GM18526 (cell line): ENCODE results near the gene SYNJ2.

Source experiments
- POLR2A ChIP-seq: IDR thresholded peaks from 3 replicates; pipeline ENCODE4 v1.6.1; 2011; ENCODE audit not compliant: insufficient read length; ENCODE audit errors: extremely low read depth

SYNJ2 gene

DNA sequence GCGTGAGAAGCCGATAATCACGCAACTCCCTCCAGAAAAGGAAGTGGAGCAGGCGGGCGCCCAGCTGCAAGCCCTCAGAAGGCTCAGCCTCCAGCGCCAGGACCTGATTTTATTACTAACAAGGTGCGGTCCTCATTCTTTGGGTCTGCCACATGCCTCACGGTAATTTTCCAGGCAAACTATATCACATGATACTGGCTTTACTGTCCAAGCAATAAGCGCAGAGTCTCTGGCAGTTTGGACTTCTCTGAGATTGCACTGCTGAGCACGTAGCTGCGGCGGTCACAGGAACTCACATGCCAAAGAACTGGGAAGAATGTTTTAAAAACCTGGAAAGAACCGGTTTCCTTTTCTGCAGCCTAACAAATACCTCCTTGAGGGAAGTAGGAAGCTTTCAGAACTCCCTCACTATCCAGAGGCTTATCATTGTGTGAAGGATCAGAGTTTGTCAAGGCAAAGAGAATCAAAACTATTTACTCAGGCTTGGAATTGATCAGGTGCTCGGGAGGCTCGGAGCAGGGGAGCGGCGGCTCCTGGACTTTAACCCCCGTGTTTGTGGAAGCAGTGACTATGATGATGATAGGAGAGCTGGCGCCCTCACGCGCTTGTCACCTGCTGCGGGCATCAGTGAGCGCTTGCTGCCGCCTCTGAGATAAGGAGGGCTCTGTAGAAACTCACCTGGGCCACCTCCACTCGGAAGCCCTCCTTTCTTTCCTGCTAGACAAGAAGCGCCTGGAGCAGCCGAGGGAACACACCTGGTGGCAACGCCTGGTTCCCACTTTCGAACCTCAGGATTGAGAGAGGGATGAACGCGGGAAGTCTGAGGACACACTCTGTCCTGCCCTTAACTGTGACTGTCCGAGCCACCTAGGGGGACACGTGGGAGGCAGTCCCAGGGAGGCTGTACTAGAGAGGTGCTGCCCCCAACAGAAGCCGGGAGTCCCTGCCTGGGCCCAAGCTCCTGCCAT lies 27.2 kb upstream of the SYNJ2 start:
- TF ChIP-seq POLR2A, result no peak

DNA sequence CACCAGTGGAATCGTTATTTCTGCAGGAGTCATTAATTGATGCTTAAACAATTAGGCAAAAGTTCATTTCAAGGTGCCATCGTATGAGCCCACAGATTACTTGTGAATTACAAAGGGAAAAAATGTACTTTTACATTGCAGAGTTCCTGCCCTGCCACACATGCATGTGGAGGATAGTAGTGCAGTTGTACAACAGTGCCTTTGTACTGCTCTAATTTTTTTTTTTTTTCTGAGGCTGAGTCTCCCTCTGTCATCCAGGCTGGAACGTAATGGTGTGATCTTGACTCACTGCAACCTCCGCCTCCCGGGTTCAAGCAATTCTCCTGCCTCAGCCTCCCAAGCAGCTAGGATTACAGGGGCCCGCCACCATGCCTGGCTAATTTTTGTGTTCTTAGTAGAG lies 26.0 kb upstream of the SYNJ2 start:
- TF ChIP-seq POLR2A, result no peak

GRCh38 chr6:157956171-157956730 lies 25.4 kb upstream of the SYNJ2 start:
- no peak for TF ChIP-seq POLR2A

DNA sequence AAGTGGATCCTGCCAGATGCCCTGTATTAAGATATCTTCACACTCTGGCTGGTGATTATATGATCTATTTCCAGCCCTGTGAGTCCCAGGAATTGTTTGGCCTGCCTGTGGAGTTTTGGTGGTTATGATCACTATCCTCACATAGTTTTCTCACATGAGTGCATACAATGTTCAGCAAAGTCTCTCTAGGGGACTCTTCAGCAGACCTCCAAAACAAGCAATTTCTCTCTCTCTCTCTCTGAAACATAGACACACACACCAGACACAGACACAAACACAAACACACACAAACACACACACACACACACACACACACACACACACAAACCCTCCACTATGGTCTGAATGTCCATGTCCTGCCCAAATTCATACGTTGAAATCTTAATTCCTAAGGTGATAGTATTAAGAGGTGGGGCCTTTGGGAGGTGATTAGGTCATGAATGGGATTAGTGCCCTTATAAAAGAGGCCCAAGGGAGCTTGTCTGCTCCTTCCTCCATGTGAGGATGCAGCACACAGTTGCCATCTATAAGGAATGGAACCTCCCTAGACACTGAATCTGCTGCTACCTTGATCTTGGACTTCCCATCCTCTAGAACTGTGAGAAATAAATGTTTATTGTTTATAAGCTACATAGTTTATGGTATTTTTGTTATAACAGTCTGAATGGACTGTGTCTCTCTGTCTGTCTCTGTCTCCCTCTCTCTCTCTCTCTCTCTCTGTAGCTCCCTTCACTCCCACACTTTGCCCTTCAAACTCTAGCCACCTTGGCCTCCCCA lies 22.0 kb upstream of the SYNJ2 start:
- no peak for TF ChIP-seq POLR2A

DNA sequence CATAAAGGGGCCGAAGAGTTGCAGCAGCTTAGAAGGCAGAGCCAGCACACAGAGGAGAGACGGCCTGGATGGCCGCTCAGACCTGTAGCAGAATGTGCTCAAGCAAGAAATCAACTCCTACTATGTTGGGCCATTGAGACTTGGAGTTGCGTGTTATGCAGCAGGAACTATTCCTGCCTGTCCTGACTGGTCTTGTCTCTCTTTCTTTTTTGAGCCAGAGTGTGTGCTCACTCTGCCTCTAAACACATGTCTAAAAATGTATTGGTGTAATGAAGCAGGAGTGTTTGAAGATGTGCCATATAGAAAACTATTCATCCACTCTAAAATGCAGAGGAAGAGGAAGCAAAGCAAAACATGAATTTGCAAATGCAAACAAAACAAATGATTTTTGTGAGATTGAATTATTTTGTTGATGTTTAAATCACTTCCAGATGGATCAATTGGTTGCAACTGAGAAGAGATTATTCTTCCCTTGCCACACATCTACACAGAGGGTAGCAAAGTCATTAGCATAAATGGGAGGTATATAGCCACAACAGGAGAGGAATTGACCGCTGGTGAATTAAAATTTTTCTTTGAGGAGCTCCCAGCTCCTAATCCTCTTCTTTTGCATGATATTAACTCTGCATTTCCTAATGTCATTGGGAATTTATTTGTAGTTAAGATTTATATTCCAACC lies 20.4 kb upstream of the SYNJ2 start:
- no peak for TF ChIP-seq POLR2A

DNA sequence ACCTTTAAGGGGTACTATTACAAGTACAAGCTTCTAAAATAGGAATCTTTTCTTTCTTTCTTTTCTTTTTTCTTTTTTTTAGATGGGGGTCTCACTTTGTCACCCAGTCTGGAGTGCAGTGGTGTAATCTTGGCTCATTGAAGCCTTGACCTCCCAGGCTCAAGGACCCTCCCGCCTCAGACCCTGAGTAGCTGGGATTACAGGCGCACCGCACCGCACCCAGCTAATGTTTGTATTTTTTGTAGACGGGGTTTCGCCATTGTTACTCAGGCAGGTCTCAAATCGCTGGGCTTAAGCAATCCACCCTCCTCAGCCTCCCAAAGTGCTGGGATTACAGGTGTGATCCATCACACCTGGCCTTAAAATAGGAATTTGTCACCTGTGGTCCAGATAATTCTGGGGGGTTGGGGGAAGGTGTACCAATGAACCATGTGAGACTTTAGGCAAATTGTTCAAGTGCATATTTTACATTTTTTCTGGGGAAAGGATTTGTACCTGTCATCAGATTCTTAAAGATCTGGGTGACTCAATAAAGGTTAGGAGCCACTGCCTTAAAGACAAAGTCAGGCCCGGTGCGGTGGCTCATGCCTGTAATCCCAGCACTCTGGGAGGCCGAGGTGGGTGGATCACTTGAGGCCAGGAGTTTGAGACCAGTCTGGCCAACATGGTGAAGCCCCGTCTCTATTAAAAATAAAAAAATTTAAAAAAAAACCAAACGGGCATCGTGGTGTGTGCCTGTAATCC lies 19.7 kb upstream of the SYNJ2 start:
- no peak for TF ChIP-seq POLR2A

DNA sequence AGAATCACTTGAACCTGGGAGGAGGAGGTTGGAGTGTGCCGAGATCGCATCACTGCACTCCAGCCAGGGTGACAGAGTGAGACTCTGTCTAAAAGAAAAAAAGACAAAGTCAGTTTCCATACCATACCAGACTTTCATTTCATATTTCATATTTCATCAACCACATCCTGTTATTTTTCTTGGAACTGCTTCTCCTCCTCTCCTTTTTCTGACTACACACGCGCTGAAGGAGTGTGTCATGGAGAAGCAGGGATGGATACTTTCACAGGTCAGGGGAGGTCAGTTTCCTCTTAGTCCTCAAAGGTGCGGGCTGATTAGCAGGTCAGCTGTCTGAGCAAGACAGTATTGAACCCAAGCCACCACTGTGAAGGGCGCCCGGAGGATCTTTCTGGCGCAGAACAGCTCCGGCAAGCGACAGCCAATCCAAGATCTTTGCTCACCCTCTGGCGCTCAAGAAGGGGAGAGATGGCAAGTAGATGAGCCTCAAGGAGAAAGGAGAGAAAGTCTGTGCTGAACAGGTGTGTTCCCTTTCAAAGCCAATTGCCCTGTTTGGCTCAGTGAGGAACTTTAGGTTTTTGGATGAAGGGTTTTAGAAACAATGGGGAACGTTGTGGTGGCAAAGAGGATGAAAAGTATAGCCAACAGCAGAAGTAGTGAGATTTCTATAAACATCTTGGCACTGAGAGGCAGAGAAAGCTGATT lies 18.9 kb upstream of the SYNJ2 start:
- TF ChIP-seq POLR2A, result no peak

GRCh38 chr6:157964100-157964499 lies 17.6 kb upstream of the SYNJ2 start:
- no peak for TF ChIP-seq POLR2A

GRCh38 chr6:157965387-157965786 lies 16.3 kb upstream of the SYNJ2 start:
- TF ChIP-seq POLR2A, result no peak

- TF ChIP-seq POLR2A, result no peak
Observed at GRCh38 chr6:157966589-157966977, 15.1 kb upstream of the SYNJ2 start.

GRCh38 chr6:157967020-157967419 lies 14.6 kb upstream of the SYNJ2 start:
- TF ChIP-seq POLR2A, result no peak

- TF ChIP-seq POLR2A, result no peak
Observed at GRCh38 chr6:157967486-157967885, 14.2 kb upstream of the SYNJ2 start.

GRCh38 chr6:157974341-157974894 lies 7.2 kb upstream of the SYNJ2 start:
- TF ChIP-seq POLR2A, result no peak

DNA sequence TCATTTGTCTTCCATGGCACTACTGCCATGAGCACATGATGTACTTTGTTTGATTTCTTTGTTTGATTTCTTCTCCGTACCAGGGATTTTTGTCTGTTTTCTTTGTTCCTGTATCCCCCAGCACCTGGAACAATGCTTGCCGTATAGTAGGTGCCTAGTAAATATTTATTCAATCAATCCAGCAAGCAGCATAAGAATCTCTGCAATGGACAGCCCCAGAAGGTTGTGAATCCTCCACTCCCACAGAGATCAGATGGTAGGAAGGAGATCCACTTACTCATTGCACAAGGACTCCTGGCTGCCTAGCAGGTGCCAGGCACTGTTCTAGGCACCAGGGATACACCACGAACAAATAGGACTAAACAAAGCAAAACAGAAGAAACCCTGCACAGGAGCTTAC lies 6.7 kb upstream of the SYNJ2 start:
- TF ChIP-seq POLR2A, result no peak
